Thoracic aorta (tissue), 2 donors: ENCODE results near the gene PARK7. TPM values are rescaled to one million over a fixed set of nuclear protein-coding genes. Genes with fewer than 3 reads are reported as not detected.

Experiments used
- ATAC-seq: fragments of 150-250 bp; one replicate; pipeline ENCODE4 v1.8.0; 2017; ENCODE audit warnings: low read depth; ENCODE audit not compliant: insufficient number of reproducible peaks, low FRiP score
- DNase-seq: peaks from one replicate; pipeline ENCODE4 v3.0.0-alpha.2; 2020; ENCODE audit warnings: low spot score
- H3K27ac ChIP-seq, 2 donors: fragments of 200-600 bp; sonication (generic); 1 replicate in 1 of 2; 2 replicates in 1 of 2; pipeline ENCODE4 v1.5.1; 2016; ENCODE audit warnings: mild to moderate bottlenecking in 2 of 2, moderate library complexity in 2 of 2
- H3K27me3 ChIP-seq: fragments of 200-600 bp; sonication (generic); replicated peaks from 2 replicates; pipeline ENCODE4 v1.6.0; 2016; ENCODE audit warnings: mild to moderate bottlenecking; ENCODE audit not compliant: insufficient read depth
- H3K36me3 ChIP-seq: fragments of 200-600 bp; sonication (generic); one replicate; pipeline ENCODE4 v1.5.1; 2016
- H3K4me1 ChIP-seq, 2 donors: fragments of 200-600 bp; sonication (generic); 1 replicate in 1 of 2; 2 replicates in 1 of 2; pipeline versions ENCODE4 v1.5.1 to v1.6.0; 2016; ENCODE audit warnings: low read depth in 2 of 2, mild to moderate bottlenecking in 1 of 2; ENCODE audit not compliant: control insufficient read depth in 1 of 2
- H3K4me3 ChIP-seq: fragments of 200-600 bp; sonication (generic); 2 replicates; pipeline ENCODE4 v1.5.1; 2016; ENCODE audit warnings: mild to moderate bottlenecking
- H3K9me3 ChIP-seq: fragments of 200-600 bp; sonication (generic); 2 replicates; pipeline ENCODE4 v1.5.1; 2016
- total RNA-seq, 2 donors: library from RNA; depleted of rRNA; stranded (reverse); fragments of >200 nt; gene quantifications; one replicate each; pipeline versions ENCODE4 v1.1.0 to v1.2.3, GENCODE V29; 2016
- TF ChIP-seq, protein P1 (sequence below): fragments of 200-600 bp; sonication (generic); IDR thresholded peaks from one replicate; pipeline ENCODE4 v1.5.1; 2019; ENCODE audit warnings: antibody characterized with exemption

The PARK7 gene
- total RNA-seq, 2 donors from 2014 or later, result 140 to 145 TPM

GRCh38 chr1:8014381-8014988 is 53.0 kb downstream of the PARK7 start:
- H3K9me3 ChIP-seq, result no peaks in the 10 kb centered on the region
- no peak overlapping the region for H3K4me3 ChIP-seq
- DNase-seq, result no peak
- ATAC-seq, result no peak
- H3K27ac ChIP-seq, result peak overlapping the region; percentile 31 to 98
- H3K36me3 ChIP-seq, result peaks cover 31% of the 10 kb centered on the region
- TF ChIP-seq, protein P1, sequence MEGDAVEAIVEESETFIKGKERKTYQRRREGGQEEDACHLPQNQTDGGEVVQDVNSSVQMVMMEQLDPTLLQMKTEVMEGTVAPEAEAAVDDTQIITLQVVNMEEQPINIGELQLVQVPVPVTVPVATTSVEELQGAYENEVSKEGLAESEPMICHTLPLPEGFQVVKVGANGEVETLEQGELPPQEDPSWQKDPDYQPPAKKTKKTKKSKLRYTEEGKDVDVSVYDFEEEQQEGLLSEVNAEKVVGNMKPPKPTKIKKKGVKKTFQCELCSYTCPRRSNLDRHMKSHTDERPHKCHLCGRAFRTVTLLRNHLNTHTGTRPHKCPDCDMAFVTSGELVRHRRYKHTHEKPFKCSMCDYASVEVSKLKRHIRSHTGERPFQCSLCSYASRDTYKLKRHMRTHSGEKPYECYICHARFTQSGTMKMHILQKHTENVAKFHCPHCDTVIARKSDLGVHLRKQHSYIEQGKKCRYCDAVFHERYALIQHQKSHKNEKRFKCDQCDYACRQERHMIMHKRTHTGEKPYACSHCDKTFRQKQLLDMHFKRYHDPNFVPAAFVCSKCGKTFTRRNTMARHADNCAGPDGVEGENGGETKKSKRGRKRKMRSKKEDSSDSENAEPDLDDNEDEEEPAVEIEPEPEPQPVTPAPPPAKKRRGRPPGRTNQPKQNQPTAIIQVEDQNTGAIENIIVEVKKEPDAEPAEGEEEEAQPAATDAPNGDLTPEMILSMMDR, result no peak
- no peaks in the 10 kb centered on the region for H3K27me3 ChIP-seq
- peaks cover 33 to 53% of the 10 kb centered on the region in 2 donors for H3K4me1 ChIP-seq

- Histone ChIP-seq H3K27me3 (no peaks in the 10 kb centered on the region), H3K4me1 (peaks cover 39 to 61% of the 10 kb centered on the region in 2 donors), H3K9me3 (no peaks in the 10 kb centered on the region), H3K36me3 (peaks cover 25% of the 10 kb centered on the region), H3K27ac (peak overlapping the region; percentile 66 to 98), H3K4me3 (peak overlapping the region; percentile 13)
- TF ChIP-seq, protein P1, result peak; percentile 64
- DNase-seq, result no peak
- peak; percentile 47 for ATAC-seq
Measured at GRCh38 chr1:8015036-8015808, 53.7 kb downstream of the PARK7 start.

GRCh38 chr1:8015809-8016165 is 54.3 kb downstream of the PARK7 start:
- ATAC-seq, result no peak
- no peak for DNase-seq
- Histone ChIP-seq H3K4me3 (peak overlapping the region; percentile 13), H3K9me3 (no peaks in the 10 kb centered on the region), H3K27ac (peak overlapping the region; percentile 66 to 98), H3K36me3 (peaks cover 22% of the 10 kb centered on the region), H3K4me1 (peaks cover 42 to 66% of the 10 kb centered on the region in 2 donors), H3K27me3 (no peaks in the 10 kb centered on the region)
- TF ChIP-seq, protein P1, result no peak

- TF ChIP-seq, protein P1, result no peak
- H3K27ac ChIP-seq, result peak overlapping the region; percentile 66 to 98
- no peak for DNase-seq
- H3K4me3 ChIP-seq, result peak overlapping the region; percentile 13
- peaks cover 18% of the 10 kb centered on the region for H3K36me3 ChIP-seq
- H3K27me3 ChIP-seq, result no peaks in the 10 kb centered on the region
- no peaks in the 10 kb centered on the region for H3K9me3 ChIP-seq
- H3K4me1 ChIP-seq, result peaks cover 42 to 72% of the 10 kb centered on the region in 2 donors
- no peak for ATAC-seq
Measured at GRCh38 chr1:8016210-8016894, 54.8 kb downstream of the PARK7 start.

GRCh38 chr1:8016895-8017241 is 55.4 kb downstream of the PARK7 start:
- no peaks in the 10 kb centered on the region for H3K9me3 ChIP-seq
- DNase-seq, result no peak
- peaks cover 44 to 77% of the 10 kb centered on the region in 2 donors for H3K4me1 ChIP-seq
- H3K36me3 ChIP-seq, result peaks cover 18% of the 10 kb centered on the region
- no peak for ATAC-seq
- TF ChIP-seq, protein P1, result no peak
- H3K27me3 ChIP-seq, result no peaks in the 10 kb centered on the region
- peak overlapping the region; percentile 18 to 98 for H3K27ac ChIP-seq
- no peak overlapping the region for H3K4me3 ChIP-seq
